Non-pigmented ciliary epithelial cell (primary cell): ENCODE measurements around the gene CNKSR3.
"Not testable (repeated sequence)": the region's sequence is repeated elsewhere in the genome, so short reads cannot be mapped to it uniquely, and the experiment has no call there.

Source experiments
- DNase-seq: peaks from one replicate; pipeline ENCODE4 v3.0.0-alpha.2; 2010; ENCODE audit warnings: low read depth

Gene CNKSR3

GRCh38 chr6:154528310-154528915 lies 17.9 kb upstream of the CNKSR3 start:
- DNase-seq = no peak

- DNase-seq = no peak
Observed at GRCh38 chr6:154526996-154527395, 16.5 kb upstream of the CNKSR3 start.

- DNase-seq = no peak
Observed at GRCh38 chr6:154522576-154522975, 12.1 kb upstream of the CNKSR3 start.

GRCh38 chr6:154521412-154521811 lies 10.9 kb upstream of the CNKSR3 start:
- DNase-seq = no peak

GRCh38 chr6:154520280-154520679 lies 9.8 kb upstream of the CNKSR3 start:
- no peak for DNase-seq

GRCh38 chr6:154518396-154518795 lies 7.9 kb upstream of the CNKSR3 start:
- DNase-seq = no peak

GRCh38 chr6:154516276-154516675 lies 5.8 kb upstream of the CNKSR3 start:
- no peak for DNase-seq

GRCh38 chr6:154515826-154516225 lies 5.3 kb upstream of the CNKSR3 start:
- no peak for DNase-seq

GRCh38 chr6:154515076-154515475 lies 4.6 kb upstream of the CNKSR3 start:
- not testable (repeated sequence) for DNase-seq

GRCh38 chr6:154514481-154514880 lies 4.0 kb upstream of the CNKSR3 start:
- no peak for DNase-seq

GRCh38 chr6:154513601-154514320 lies 3.3 kb upstream of the CNKSR3 start:
- DNase-seq = no peak

- no peak for DNase-seq
Observed at GRCh38 chr6:154512201-154512600, 1.7 kb upstream of the CNKSR3 start.

- DNase-seq = no peak
Observed at GRCh38 chr6:154511791-154512190, 1.3 kb upstream of the CNKSR3 start.

- no peak for DNase-seq
Observed at GRCh38 chr6:154509421-154510143, 903 bp downstream of the CNKSR3 start.

- no peak for DNase-seq
Observed at GRCh38 chr6:154508573-154509375, 1.7 kb downstream of the CNKSR3 start.

GRCh38 chr6:154506991-154507898 lies 3.2 kb downstream of the CNKSR3 start:
- no peak for DNase-seq

- DNase-seq = no peak
Observed at GRCh38 chr6:154506582-154506981, 3.9 kb downstream of the CNKSR3 start.

GRCh38 chr6:154506108-154506507 lies 4.4 kb downstream of the CNKSR3 start:
- no peak for DNase-seq

GRCh38 chr6:154504865-154505449 lies 5.5 kb downstream of the CNKSR3 start:
- no peak for DNase-seq

- DNase-seq = no peak
Observed at GRCh38 chr6:154504102-154504501, 6.4 kb downstream of the CNKSR3 start.

- DNase-seq = no peak
Observed at GRCh38 chr6:154503658-154504057, 6.8 kb downstream of the CNKSR3 start.
